ENCODE results near the gene MAL.
"Not testable (repeated sequence)": the region's sequence is repeated elsewhere in the genome, so short reads cannot be mapped to it uniquely, and the experiment has no call there.

MAL gene

DNA sequence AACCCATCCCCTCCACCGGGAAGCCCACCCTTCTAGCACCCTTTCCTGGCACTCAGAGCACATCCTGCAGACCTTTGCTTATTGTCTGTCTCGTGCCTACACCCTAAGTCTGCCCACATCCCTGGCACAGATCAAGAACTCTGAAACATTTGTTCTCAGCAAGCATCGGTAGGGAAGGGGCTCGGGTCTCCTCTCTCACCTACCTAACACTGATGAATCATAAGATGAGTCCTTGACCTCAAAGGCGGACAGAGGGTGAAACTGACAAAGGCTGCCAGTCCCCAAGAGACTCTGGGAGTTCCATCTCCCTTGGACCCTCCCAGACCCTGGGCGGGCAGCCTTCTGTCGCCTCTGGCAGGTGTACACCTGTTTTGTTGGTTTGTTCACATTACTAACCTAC is 9.3 kb downstream of the MAL start:
- no peak for DNase-seq

DNA sequence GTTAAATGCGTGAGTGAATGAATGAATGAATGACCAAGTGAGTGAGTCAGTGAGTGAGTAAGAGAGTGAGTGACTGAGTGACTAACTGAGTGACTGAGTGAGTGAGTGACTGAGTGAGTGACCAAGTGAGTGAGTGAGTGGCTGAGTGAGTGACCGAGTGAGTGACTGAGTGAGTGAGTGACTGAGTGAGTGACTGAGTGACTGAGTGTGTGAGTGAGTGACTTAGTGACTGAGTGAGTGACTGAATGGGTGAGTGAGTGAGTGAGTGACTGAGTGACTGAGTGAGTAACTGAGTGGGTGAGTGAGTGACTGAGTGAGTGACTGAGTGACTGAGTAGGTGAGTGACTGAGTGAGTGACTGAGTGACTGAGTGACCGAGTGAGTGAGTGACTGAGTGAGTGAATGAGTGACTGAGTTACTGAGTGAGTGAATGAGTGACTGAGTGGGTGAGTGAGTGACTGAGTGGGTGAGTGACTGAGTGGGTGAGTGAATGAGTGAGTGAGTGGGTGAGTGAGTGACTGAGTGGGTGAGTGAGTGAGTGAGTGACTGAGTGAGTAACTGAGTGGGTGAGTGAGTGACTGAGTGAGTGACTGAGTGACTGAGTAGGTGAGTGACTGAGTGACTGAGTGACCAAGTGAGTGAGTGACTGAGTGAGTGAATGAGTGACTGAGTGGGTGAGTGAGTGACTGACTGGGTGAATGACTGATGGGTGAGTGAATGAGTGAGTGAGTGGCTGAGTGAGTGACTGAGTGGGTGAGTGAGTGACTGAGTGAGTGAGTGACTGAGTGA is 11.3 kb downstream of the MAL start:
- no peak for DNase-seq

DNA sequence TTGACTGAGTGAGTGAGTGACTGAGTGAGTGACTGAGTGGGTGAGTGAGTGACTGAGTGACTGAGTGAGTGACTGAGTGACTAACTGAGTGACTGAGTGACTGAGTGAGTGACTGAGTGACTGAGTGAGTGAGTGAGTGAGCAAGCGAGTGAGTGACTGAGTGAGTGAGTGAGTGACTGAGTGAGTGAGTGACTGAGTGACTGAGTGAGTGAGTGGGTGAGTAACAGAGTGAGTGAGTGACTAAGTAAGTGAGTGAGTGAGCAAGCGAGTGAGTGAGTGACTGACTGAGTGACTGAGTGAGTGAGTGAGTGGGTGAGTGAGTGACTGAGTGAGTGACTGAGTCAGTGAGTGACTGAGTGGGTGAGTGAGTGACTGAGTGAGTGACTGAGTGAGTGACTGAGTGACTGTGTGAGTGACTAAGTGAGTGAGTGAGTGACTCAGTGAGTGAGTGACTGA is 11.9 kb downstream of the MAL start:
- no peak for DNase-seq

DNA sequence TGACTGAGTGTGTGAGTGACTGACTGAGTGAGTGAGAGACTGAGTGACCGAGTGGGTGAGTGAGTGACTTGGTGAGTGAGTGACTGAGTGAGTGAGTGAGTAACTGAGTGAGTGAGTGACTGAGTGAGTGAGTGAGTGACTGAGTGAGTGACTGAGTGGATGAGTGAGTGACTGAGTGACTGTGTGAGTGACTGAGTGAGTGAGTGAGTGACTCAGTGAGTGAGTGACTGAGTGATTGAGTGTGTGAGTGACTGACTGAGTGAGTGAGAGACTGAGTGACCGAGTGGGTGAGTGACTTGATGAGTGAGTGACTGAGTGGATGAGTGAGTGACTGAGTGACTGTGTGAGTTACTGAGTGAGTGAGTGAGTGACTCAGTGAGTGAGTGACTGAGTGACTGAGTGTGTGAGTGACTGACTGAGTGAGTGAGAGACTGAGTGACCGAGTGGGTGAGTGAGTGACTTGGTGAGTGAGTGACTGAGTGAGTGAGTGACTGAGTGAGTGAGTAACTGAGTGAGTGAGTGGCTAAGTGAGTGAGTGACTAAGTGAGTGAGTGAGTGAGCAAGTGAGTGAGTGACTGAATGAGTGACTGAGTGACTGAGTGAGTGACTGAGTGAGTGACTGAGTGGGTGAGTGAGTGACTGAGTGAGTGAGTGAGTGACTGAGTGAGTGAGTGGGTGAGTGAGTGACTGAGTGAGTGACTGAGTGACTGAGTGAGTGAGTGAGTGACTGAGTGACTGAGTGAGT is 12.5 kb downstream of the MAL start:
- not testable (repeated sequence) for DNase-seq

DNA sequence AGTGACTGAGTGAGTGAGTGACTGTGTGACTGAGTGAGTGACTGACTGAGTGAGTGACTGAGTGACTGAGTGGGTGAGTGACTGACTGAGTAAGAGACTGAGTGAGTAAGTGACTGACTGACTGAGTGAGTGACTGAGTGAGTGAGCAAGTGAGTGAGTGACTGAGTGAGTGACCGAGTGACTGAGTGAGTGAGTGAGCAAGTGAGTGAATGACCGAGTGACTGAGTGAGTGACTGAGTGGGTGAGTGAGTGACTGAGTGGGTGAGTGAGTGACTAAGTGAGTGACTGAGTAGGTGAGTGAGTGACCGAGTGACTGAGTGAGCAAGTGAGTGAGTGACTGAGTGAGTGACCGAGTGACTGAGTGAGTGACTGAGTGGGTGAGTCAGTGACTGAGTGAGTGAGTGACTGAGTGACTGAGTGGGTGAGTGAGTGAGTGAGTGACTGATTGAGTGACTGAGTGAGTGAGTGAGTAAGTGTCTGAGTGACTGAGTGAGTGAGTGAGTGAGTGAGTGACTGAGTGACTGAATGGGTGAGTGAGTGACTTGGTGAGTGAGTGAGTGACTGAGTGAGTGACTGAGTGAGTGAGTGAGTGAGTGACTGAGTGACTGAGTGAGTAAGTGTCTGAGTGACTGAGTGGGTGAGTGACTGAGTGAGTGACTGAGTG is 13.3 kb downstream of the MAL start:
- no peak for DNase-seq

DNA sequence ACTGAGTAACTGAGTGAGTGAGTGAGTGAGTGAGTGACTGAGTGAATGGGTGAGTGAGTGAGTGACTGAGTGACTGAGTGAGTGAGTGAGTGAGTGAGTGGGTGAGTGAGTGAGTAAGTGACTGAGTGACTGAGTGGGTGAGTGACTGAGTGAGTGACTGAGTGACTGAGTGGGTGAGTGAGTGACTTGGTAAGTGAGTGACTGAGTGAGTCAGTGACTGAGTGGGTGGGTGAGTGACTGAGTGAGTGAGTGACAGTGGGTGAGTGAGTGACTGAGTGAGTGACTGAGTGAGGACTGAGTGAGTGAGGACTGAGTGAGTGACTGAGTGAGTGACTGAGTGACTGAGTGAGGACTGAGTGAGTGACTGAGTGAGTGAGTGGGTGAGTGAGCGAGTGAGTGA is 13.9 kb downstream of the MAL start:
- DNase-seq, result no peak

DNA sequence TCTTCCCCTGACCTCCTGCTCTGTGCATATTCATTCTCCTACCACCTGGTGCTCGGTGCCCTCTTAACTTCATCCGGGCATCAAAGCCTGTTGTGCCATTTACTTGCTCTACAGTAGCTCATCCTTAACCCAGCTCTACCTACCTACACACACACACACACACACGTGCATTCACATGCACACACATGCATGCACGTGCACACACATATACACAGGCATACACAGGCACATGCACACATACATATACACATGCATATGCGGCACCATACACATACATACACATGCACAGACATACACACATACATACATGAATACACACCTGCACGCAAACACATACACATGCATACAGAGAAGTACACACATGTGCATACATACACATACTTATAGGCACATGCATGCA is 14.5 kb downstream of the MAL start:
- no peak for DNase-seq

DNA sequence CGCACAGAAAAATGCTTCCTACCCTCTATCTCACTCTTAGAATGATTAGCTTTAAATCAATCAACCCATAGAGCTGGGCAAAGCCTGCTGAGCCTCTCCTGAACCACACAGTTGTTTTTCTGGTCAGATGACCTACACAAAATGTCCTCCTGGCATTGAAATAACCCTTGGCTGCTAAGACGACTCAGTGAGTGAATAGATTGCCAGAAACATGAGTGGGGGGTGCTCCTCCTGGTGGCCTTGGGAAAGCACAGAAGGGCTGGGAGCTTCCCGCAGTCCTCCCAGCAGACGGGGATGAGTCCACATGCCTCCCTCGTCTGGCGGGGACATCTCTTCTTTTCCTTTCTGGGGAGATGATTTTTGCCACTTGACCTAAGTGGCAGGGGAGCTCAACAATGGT is 14.9 kb downstream of the MAL start:
- DNase-seq, result no peak

DNA sequence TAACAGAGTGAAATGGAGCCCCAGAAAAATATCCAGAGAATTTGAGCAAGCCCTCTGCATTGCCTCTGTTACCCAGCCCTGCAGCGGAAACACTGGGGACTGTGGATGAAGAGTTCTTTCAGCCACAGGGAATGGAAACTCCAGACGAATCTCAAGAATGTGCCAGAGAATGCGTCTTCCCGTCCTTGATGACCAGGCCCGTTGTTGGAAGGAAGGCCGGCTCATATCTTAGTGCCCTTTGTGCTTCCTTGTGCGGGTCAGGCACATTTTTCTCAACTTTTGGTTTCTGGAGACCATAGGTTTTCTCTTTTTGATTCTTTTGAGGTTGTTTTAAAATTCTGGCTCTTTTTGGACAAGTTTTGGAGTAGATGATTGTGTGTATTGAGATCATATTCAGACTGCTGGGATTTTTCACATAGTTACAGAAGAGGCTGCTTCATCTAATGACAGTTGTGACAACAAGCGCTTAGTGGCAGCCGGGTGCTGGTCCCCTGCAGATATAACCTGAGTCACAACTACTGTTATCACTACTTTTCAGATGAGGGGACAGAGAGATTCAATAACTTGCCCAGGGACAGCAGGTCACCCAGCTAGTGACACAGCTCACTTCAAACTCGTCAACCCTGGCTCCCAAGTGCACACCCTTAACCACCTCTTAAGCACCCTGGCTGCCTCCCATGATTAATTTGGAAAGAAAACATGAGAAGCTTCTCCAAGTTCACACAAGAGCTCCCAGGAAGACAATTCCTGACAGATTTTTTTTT is 15.7 kb downstream of the MAL start:
- no peak for DNase-seq

DNA sequence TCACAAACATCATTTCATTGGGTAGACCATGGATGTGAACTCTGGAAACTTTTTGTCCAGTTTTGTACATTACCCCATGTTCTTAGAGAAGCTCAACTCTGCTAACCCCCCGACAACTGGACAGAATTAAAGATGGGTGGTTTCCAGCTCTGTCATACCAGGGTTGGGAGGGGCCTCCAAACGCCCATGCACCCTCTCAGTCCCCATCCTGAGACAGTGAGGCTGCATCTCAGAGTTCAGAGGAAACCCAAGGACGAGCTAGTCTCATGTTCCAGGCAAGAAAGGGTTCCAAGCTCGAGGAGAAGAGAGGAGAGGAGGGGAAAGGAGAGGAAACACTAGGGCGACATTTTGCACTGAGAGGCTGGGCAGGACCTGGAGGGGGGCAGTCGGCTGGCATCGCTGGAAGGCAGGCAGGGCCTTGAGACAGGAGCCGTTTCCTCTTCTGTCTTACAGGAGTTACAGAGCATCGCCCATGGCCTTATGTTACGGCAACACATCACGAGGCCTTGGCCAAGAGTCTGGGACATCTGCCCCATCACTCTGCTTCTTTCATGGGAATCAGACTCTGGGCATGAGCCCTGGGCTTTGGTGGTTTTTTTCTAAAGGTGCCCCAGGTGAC is 16.4 kb downstream of the MAL start:
- DNase-seq, result no peak

DNA sequence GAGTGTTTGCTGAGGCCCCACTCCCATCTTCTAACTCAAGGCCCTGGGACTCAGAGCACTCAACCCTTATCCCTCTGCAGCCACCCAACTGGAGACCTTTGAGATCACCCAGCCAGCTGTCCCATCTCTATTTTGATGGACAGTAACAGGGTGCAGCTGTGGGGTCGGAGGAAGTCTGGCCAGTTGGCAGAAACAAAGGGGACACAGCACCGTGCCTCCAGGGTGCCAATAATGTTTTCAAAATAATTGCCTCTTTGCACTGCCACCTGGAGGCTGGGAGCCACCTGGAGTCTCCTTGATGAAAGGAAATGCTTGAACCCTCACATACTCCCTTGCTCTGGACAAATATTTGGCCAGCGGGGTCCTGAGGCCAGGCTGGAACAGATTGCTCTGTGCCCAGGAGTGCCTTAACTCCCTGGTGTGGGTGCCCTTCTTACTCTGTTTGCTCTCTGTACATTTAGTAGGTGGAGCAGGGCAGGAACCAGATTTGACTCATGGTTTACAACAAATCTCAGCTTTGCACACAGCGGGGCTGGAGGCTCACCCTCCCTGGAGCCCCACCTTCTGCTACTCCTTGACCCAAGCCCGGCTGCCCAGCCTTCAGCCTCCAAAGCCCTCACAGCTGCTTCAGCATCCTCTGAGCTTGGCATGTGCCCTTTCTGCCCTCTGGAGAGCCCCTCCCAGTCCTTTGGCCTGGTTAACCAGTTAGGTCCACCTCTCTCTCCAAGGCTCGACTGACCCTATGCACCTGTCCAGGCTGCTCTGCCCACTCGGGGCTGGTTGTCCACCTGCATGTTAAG is 17.2 kb downstream of the MAL start:
- no peak for DNase-seq

DNA sequence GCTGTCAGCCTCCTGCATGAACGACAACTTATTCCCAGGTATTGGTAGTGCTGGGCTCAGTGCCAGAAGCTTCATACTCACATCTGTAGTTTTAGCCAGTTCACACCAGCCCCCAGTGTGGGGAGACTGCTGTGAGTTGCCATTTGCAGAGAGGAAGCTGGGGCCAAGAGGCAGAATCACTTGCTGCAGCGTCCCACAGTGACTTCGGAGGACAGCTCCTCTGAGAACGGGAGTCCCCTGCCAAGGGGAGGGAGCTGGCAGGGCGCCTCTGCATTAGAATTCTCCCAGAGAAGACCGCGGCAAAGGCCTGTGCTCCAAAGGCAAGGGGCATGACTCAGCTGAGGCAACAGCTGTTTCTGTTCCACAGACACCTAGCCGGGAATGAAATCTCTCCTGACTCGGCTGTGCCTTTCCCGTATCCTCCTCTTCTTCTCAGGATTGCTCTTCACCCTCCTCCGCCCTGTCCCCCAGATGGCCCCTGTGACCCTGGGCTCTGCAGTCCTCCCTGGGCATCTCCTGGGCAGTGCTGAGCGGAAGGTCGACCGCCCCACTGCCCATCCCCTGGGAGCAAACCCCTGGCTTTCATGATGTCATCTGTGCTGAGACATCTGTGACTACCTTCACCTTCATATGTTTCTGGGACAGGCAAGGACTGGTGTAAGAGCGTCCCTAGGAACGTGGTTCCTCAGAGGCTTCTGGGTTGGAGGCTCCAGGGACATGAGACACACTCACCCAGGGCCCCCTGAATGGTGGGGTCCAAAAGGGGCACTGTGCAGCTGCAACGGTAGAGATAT is 18.0 kb downstream of the MAL start:
- DNase-seq, result no peak

DNA sequence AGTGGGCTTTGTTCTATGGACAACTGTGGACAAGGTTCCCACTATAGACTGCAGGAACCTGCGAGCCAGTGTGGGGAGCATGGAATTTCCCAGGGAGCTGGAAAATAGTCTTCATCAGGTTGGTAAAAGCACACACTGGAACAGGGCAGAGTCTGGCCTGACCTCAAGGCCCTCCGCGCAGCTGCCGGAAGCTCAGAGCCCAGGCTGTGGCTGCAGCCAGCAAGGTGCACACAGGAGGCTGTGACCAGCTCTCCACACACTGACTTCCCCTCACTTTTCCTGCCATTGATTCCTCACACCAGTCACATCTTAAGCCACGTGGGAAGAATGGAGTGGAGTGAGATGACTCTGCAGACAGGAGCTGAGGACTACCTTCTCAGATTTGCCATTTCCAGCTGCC is 19.1 kb downstream of the MAL start:
- DNase-seq, result no peak

DNA sequence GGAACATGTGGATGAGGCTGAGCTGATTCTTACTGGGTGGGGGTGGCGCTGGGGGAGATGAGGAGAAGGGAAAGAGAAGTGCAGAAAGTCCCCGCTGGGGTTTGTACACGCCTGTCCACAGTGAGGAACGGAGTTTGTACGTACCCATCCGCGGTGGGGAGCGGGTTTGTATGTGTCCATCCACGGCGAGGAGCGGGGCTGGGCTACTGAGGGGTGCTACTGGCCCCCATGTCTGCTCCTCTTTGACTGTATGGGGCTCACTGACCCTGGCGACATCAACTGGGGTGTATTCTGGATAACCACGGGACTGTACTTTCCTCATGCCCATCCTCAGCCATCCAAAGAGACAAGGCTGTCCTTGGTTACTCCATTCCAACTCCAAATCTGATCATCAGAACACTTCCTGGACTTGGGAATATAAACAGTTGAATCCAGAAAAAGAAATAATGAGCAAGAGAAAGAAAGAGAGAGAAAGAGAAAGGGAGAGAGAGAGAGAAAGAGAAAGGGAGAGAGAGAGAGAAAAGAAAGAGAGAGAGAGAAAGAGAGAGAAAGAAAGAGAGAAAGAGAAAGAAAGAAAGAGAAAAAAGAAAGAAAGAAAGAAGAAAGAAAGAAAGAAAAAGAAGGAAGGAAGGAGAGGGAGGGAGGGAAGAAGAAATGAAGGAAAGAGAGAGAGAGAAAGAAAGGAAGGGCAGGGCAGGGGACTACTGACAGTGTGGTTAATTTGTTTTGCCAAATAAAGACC is 21.0 kb downstream of the MAL start:
- DNase-seq, result no peak

DNA sequence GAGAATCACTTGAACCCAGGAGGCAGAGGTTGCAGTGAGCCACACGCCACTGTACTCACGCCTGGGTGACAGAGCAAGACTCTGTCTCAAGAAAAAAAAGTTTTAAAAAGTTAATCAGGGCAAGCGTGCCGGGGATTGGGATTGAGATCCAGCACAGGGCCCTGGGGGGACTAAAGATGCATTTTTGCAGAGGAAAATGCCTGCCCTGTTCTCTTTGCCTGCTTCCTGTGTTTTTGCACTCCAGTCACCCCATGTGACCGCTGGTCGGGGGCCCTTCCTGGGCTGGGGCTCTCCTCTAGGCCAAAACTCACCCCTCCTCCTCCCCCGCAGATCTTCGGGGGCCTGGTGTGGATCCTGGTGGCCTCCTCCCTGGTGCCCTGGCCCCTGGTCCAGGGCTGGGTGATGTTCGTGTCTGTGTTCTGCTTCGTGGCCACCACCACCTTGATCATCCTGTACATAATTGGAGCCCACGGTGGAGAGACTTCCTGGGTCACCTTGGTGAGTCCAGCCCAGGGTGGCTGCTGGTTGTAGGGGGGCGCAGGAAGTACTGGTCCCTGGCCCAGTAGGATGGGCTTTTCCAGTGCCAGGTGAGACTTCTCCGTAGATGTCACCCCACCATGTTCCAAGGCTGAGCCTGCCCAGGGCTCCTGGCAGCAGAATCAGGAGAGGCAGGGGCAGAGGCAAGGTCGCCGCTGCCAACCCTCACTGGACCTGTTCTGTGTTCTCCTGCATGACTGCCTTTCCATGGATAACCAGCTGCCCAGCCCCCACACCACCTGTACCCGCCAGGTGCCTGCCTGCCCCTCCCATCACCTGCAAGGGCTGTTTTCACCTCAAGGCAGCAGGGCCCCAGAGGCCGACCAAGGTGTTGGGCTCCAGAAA is 22.4 kb downstream of the MAL start:
- no peak for DNase-seq

DNA sequence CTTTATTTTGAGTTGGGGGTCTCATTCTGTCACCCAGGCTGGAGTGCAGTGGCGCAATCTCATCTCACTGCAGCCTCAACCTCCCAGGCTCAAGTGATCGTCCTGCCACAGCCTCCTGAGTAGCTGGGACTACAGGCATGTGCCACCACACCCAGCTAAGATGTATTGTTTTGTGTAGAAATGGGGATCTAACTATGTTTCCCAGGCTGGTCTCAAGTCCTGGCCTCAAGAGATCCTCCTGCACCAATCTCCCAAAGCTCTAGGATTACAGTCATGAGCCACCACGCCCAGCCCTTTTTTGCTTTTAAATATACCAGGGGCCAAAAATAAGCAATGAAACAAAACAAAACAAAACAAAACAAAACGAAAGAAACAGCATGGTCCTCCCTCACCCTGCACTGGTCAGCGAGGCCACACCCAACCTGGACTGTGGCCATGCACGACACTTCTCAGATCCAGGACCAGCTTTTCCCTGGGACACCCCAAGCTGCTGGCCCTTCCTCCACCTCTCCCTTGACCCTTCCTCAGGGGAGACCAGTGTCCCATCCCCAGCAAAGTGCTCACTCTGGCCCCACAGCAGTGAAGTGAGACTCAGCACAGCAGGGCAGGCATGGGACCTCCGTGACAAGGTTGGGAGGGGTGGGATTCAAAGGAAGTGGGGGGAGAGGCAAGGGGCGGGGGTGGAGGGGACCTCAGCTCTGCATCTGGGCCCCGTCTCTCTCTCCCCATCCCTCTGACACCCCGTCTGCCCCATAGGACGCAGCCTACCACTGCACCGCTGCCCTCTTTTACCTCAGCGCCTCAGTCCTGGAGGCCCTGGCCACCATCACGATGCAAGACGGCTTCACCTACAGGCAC is 23.5 kb downstream of the MAL start:
- DNase-seq, result no peak

DNA sequence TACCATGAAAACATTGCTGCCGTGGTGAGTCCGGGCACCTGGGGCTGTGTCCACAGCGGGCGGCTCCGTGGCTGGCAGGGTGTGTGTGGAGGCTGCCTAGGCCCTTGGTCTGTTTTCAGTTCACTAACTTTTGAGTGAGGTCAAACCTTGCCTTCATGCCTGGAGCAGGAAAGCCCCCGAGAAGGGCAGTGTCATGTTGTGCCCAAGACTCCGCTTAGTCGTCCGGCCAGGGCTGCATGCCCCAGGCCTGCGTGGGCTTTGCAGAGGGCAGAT is 24.1 kb downstream of the MAL start:
- no peak for DNase-seq

DNA sequence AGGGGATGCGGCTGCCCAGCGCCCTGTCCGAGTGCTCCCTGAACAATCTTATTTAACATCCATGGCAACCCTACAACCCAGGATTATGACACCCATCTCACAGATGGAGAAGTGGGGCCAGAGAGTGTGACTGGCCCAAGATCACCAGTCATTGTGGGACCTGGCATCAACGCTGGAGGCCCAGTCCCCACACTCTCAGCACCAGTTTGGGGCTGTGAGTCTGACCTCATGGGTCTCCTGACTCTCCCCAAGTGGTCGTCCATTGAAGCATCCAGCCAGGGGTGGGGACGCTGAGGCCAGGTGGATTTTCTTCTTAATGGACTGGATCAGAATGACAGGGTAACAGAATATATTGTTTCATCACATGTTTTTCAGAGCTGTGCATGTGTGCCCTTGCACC is 24.5 kb downstream of the MAL start:
- DNase-seq, result no peak

Measured in suppressor macrophage (primary cell).